Upper lobe of left lung (tissue), 4 donors: ENCODE results near the gene ACOT13.

Source experiments
- CTCF ChIP-seq, 6 experiments: fragments of 450-650 bp in 4 of 6; fragments of 200-600 bp in 2 of 6; sonication (generic) in 2 of 6; IDR thresholded peaks; one replicate each; pipeline ENCODE4 v1.5.1; 2016 to 2019; ENCODE audit warnings: antibody characterized with exemption in 6 of 6
- EP300 ChIP-seq, 4 donors: sonication (generic); formaldehyde crosslinking; IDR thresholded peaks; one replicate each; pipeline ENCODE4 v1.5.1; 2017; ENCODE audit warnings: antibody characterized with exemption in 4 of 4, control low read depth in 2 of 4
- POLR2AphosphoS5 ChIP-seq, 2 donors: sonication (generic); formaldehyde crosslinking; IDR thresholded peaks; one replicate each; pipeline ENCODE4 v1.5.1; 2017; ENCODE audit warnings: antibody characterized with exemption in 2 of 2

GRCh38 chr6:24666097-24666640 lies 708 bp upstream of the ACOT13 start:
- no peak for TF ChIP-seq CTCF (IDR thresholded peaks at IDR 0.05)
- no peak for TF ChIP-seq POLR2AphosphoS5 (IDR thresholded peaks at IDR 0.05)
- TF ChIP-seq EP300 (IDR thresholded peaks at IDR 0.05) = no peak
